Measurements from ENCODE around the gene MPO.

GRCh38 chr17:58329810-58330537, 49.2 kb upstream of the MPO start:
- TF ChIP-seq CTCF (conservative IDR thresholded peaks at IDR 0.05 in 1 of 2, IDR thresholded peaks at IDR 0.05 in 1 of 2; ENCODE audit: low read depth in 1 of 2, low read length in 2 of 2): no peak
- TF ChIP-seq EZH2 (IDR thresholded peaks at IDR 0.05; ENCODE audit: low read length, missing control alignments): no peak
